Measurements from ENCODE around the gene FRMD1.

GRCh38 chr6:168090706-168091105 is 11.7 kb upstream of the FRMD1 start:
- TF ChIP-seq CTCF (IDR thresholded peaks at IDR 0.05; ENCODE audit: poor library complexity) (no peak), EZH2 (IDR thresholded peaks at IDR 0.05; ENCODE audit: borderline replicate concordance) (no peak), EZH2phosphoT487 (IDR thresholded peaks at IDR 0.05; ENCODE audit: low read depth, severe bottlenecking, unreplicated experiment) (no peak)

All from hepatocyte (in vitro differentiated cells).